ENCODE measurements around the gene ZNF281.

GRCh38 chr1:200364091-200364759, 45.6 kb downstream of the ZNF281 start:
- TF ChIP-seq EZH2 (IDR thresholded peaks at IDR 0.05) (no peak), EZH2phosphoT487 (IDR thresholded peaks at IDR 0.05) (no peak), CTCF (IDR thresholded peaks at IDR 0.05) (no peak)
